NOMO-1 treated with dmso at 0.1 percent for 144 hours (cell line): Measurements from ENCODE around the gene BCL7A.
A peak's percentile ranks its signal among the peaks of the same experiment; 100 is the strongest.

ENCODE experiments used
- DNase-seq: peaks from one replicate; lab custom pipeline; 2025; ENCODE audit not compliant: unreplicated experiment; lab: John Stamatoyannopoulos, UW

Gene BCL7A

GRCh38 chr12:121996945-121997612, 24.6 kb upstream of the BCL7A start:
- DNase-seq: no peak

GRCh38 chr12:122001466-122002209, 20.0 kb upstream of the BCL7A start:
- no peak for DNase-seq

GRCh38 chr12:122003651-122004611, 17.8 kb upstream of the BCL7A start:
- no peak for DNase-seq

GRCh38 chr12:122004633-122005071, 17.0 kb upstream of the BCL7A start:
- DNase-seq: no peak

- DNase-seq: no peak
Measured at GRCh38 chr12:122005252-122005776, 16.4 kb upstream of the BCL7A start.

GRCh38 chr12:122006186-122006926, 15.3 kb upstream of the BCL7A start:
- DNase-seq: no peak

GRCh38 chr12:122009741-122010140, 11.9 kb upstream of the BCL7A start:
- DNase-seq: no peak

GRCh38 chr12:122012184-122012583, 9.5 kb upstream of the BCL7A start:
- no peak for DNase-seq

GRCh38 chr12:122013136-122013535, 8.5 kb upstream of the BCL7A start:
- peak; percentile 74 for DNase-seq

GRCh38 chr12:122013791-122014590, 7.7 kb upstream of the BCL7A start:
- peak; percentile 67 for DNase-seq

- no peak for DNase-seq
Measured at GRCh38 chr12:122014781-122015180, 6.9 kb upstream of the BCL7A start.

- DNase-seq: no peak
Measured at GRCh38 chr12:122018457-122018856, 3.2 kb upstream of the BCL7A start.

GRCh38 chr12:122018937-122019336, 2.7 kb upstream of the BCL7A start:
- no peak for DNase-seq

GRCh38 chr12:122020795-122021192, 890 bp upstream of the BCL7A start:
- DNase-seq: no peak

- DNase-seq: no peak
Measured at GRCh38 chr12:122021193-122021821, 377 bp upstream of the BCL7A start.

GRCh38 chr12:122022393-122023338, 982 bp downstream of the BCL7A start:
- no peak for DNase-seq

- DNase-seq: no peak
Measured at GRCh38 chr12:122023339-122024131, 1.9 kb downstream of the BCL7A start.
